ENCODE results near the gene DUSP5. TPM values are rescaled to one million over a fixed set of nuclear protein-coding genes. Genes with fewer than 3 reads are reported as not detected.

DUSP5 gene
- total RNA-seq, 1 experiment from 2014 or later: 137 TPM

DNA sequence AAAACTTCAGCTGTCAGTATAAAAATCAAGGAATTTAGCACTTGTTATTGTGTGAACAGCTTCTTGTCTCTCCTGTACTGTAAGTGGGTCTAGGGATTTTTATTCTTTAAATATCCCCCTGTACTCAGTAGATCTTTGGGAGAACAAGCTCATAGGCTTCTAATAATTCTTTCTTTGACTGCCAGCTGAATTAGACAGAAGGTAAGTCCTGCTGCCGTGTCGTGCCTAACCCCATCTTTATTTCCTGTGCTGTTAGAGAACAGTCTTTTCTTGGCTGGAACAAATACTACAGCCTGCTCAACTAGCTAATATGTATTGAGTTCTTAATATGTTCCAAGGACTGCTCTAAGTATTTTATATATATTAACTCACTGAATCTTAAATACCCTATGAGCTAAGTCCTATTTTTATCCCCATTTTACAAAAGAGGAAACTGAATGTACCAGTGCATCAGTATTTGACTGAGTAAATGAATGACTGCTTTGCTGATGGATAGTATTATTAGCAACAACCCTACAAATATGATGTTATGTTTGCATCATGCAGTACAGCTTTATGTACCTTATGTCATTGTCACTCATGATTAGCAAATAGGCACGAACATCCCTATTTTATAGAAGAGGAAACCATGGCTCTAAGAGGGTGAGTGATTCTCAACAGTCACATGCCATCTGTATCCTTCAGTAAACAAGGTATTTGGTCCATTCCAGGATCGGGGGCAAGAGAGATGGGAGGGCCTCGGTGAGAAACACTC is 5.5 kb upstream of the DUSP5 start:
- Histone ChIP-seq H3K27ac (ENCODE audit: low read depth, low read length) (no peak overlapping the region), H3K36me3 (ENCODE audit: control insufficient read depth in 1 of 2, insufficient read depth in 2 of 2, low read length in 2 of 2) (no peaks in the 10 kb centered on the region), H3K9ac (ENCODE audit: low read length) (no peak overlapping the region), H3K27me3 (ENCODE audit: insufficient read depth, low read length) (no peaks in the 10 kb centered on the region), H3K79me2 (ENCODE audit: insufficient read depth, low read length) (peaks cover 18% of the 10 kb centered on the region), H4K20me1 (ENCODE audit: insufficient read depth) (no peaks in the 10 kb centered on the region), H3K9me3 (ENCODE audit: control insufficient read depth in 1 of 2, insufficient read depth in 1 of 2, low read depth in 1 of 2, low read length in 2 of 2) (no peaks in the 10 kb centered on the region), H3K4me3 (replicated peaks in 1 of 2; ENCODE audit: low read depth in 1 of 2, low read length in 2 of 2) (no peak overlapping the region), H3K9me2 (ENCODE audit: insufficient read depth) (no peaks in the 10 kb centered on the region), H3K4me2 (ENCODE audit: low read length) (no peak overlapping the region), H3K4me1 (ENCODE audit: control insufficient read depth in 1 of 2, insufficient read depth in 2 of 2, low read length in 2 of 2) (peaks cover 21 to 59% of the 10 kb centered on the region in 2 experiments), H2AFZ (ENCODE audit: low read depth, low read length, poor library complexity, severe bottlenecking) (no peak overlapping the region)
- intact Hi-C loops (cut with micrococcal nuclease): no loop called here
- ChIA-PET RAD21 (ENCODE audit: low non-redundant PET in 1 of 2, low total read pairs in 2 of 2, uncharacterized antibody in 2 of 2, unreplicated experiment in 2 of 2) (no interaction called here), CTCF (no interaction called here), POLR2A (interaction anchor here (0.7 to 24.1 kb wide), 9 partner anchors 9 to 138 kb away, joined by 3 to 438 read pairs (median 5); no protein-coding TSS in a partner anchor)
- no TSS peak for BruUV-seq (replicated peaks)
- DNase-seq (ENCODE audit: low read depth, low spot score): no peak
- no peak for TF ChIP-seq EZH2phosphoT487 (IDR thresholded peaks at IDR 0.05; ENCODE audit: borderline replicate concordance)
- no peak for TF ChIP-seq CBX3 (IDR thresholded peaks at IDR 0.05; ENCODE audit: low read depth)
- TF ChIP-seq, protein P1, sequence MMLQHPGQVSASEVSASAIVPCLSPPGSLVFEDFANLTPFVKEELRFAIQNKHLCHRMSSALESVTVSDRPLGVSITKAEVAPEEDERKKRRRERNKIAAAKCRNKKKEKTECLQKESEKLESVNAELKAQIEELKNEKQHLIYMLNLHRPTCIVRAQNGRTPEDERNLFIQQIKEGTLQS (IDR thresholded peaks at IDR 0.05): no peak
- TF ChIP-seq ZNF274 (IDR thresholded peaks at IDR 0.05; ENCODE audit: low read depth, low read length): no peak
- no peak for TF ChIP-seq SRF (IDR thresholded peaks at IDR 0.05; ENCODE audit: low read depth)
- TF ChIP-seq POLR2AphosphoS5 (IDR thresholded peaks at IDR 0.05; ENCODE audit: low read depth, low read length): no peak
- TF ChIP-seq, protein P2, sequence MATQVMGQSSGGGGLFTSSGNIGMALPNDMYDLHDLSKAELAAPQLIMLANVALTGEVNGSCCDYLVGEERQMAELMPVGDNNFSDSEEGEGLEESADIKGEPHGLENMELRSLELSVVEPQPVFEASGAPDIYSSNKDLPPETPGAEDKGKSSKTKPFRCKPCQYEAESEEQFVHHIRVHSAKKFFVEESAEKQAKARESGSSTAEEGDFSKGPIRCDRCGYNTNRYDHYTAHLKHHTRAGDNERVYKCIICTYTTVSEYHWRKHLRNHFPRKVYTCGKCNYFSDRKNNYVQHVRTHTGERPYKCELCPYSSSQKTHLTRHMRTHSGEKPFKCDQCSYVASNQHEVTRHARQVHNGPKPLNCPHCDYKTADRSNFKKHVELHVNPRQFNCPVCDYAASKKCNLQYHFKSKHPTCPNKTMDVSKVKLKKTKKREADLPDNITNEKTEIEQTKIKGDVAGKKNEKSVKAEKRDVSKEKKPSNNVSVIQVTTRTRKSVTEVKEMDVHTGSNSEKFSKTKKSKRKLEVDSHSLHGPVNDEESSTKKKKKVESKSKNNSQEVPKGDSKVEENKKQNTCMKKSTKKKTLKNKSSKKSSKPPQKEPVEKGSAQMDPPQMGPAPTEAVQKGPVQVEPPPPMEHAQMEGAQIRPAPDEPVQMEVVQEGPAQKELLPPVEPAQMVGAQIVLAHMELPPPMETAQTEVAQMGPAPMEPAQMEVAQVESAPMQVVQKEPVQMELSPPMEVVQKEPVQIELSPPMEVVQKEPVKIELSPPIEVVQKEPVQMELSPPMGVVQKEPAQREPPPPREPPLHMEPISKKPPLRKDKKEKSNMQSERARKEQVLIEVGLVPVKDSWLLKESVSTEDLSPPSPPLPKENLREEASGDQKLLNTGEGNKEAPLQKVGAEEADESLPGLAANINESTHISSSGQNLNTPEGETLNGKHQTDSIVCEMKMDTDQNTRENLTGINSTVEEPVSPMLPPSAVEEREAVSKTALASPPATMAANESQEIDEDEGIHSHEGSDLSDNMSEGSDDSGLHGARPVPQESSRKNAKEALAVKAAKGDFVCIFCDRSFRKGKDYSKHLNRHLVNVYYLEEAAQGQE (IDR thresholded peaks at IDR 0.05; ENCODE audit: low read depth): no peak
- TF ChIP-seq, protein P3, sequence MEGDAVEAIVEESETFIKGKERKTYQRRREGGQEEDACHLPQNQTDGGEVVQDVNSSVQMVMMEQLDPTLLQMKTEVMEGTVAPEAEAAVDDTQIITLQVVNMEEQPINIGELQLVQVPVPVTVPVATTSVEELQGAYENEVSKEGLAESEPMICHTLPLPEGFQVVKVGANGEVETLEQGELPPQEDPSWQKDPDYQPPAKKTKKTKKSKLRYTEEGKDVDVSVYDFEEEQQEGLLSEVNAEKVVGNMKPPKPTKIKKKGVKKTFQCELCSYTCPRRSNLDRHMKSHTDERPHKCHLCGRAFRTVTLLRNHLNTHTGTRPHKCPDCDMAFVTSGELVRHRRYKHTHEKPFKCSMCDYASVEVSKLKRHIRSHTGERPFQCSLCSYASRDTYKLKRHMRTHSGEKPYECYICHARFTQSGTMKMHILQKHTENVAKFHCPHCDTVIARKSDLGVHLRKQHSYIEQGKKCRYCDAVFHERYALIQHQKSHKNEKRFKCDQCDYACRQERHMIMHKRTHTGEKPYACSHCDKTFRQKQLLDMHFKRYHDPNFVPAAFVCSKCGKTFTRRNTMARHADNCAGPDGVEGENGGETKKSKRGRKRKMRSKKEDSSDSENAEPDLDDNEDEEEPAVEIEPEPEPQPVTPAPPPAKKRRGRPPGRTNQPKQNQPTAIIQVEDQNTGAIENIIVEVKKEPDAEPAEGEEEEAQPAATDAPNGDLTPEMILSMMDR (IDR thresholded peaks at IDR 0.05 in 2 of 3, conservative IDR thresholded peaks at IDR 0.05 in 1 of 3; ENCODE audit: borderline replicate concordance in 1 of 3, insufficient read depth in 1 of 3, low read depth in 2 of 3, low read length in 2 of 3): no peak
- no peak for TF ChIP-seq RAD21 (IDR thresholded peaks at IDR 0.05; ENCODE audit: low read depth)
- no peak for TF ChIP-seq ELF1 (IDR thresholded peaks at IDR 0.05; ENCODE audit: borderline replicate concordance, low read depth)
- TF ChIP-seq POLR2A (IDR thresholded peaks at IDR 0.05; ENCODE audit: borderline replicate concordance, extremely low read depth, insufficient read depth, insufficient read length): no peak
- TF ChIP-seq JUND (IDR thresholded peaks at IDR 0.05): no peak
- ATAC-seq: no peak

Data from HCT116 (cell line).